GM12865 (cell line): ENCODE data around the gene RYR3.
A peak's percentile ranks its signal among the peaks of the same experiment; 100 is the strongest.

Experiments
- DNase-seq: peaks from one replicate; pipeline ENCODE4 v3.0.0; 2010; ENCODE audit warnings: low read depth
- H3K4me3 ChIP-seq: 2 replicates; pipeline ENCODE4 v1.5.1; 2011; ENCODE audit warnings: mild to moderate bottlenecking, low read depth, low read length, control low read depth
- CTCF ChIP-seq: IDR thresholded peaks from 2 replicates; pipeline ENCODE4 v1.5.1; 2011; ENCODE audit warnings: low read length, control low read depth, low read depth, inconsistent platforms; ENCODE audit not compliant: insufficient read depth; ENCODE audit errors: missing control alignments

RYR3 gene

GRCh38 chr15:33304924-33305323 is 5.8 kb upstream of the RYR3 start:
- DNase-seq, result no peak
- no peak for TF ChIP-seq CTCF
- H3K4me3 ChIP-seq, result no peak overlapping the region

- peak; percentile 70 for DNase-seq
- no peak overlapping the region for H3K4me3 ChIP-seq
- TF ChIP-seq CTCF, result peak; percentile 47
These were observed 1.0 kb upstream of the RYR3 start for GRCh38 chr15:33309602-33310276.

DNA sequence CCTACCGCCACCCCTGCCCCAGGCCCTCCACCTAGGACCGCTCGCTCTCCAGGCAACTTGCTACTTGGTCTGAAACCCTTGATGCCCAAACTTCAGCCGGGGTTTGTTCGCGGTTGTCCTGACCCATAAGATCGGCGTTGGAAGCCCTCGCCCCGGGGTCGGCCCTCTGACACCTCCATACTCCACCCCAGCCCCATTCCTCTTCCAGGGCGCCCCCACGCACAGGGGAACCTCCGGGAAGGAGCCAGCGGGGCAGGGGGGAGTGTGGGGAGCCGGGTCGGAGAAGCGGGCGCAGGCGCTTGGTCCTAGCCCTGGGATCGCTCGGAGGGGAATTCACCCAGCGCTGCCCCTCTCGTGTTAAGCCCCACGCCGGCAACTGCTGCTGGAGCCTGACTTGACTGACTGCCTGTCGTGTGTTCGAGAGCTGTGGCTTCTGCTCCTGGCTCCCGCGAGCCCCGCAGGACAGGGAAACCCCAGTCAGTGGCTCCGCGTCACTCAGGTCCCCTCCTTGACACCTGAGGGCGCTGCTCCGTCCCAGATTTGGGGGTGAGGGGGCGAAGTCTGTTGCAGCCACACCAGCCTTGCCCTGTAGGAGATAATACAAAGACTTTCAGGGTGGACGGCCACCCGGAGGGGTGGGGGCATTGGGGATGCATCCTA is 675 bp downstream of the RYR3 start:
- H3K4me3 ChIP-seq, result no peak overlapping the region
- DNase-seq, result no peak
- TF ChIP-seq CTCF, result no peak

GRCh38 chr15:33313491-33313890 is 2.7 kb downstream of the RYR3 start:
- no peak for DNase-seq
- no peak overlapping the region for H3K4me3 ChIP-seq
- TF ChIP-seq CTCF, result no peak

DNA sequence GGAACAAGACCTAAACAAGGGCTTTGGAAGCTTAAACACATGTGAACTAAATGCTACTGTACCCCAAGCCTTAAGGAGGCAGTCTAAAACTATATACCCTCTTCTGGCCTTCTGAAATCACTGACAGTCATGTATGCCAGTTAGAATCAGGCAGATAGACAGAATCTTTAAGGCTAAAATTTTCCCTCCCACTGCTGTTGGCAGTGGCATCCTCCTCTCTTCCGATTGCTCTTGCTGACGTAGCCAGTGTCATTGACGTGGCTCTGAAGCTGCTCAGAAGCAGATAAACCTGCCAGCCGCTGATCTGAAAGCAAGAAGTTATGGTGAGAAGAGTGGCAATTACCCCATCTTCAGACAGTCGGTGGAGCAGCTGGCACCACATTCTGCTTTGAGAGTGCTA is 3.3 kb downstream of the RYR3 start:
- H3K4me3 ChIP-seq, result no peak overlapping the region
- no peak for TF ChIP-seq CTCF
- DNase-seq, result no peak

- TF ChIP-seq CTCF, result no peak
- H3K4me3 ChIP-seq, result no peak overlapping the region
- DNase-seq, result no peak
These were observed 4.3 kb downstream of the RYR3 start for GRCh38 chr15:33315044-33315443.

- H3K4me3 ChIP-seq, result no peak overlapping the region
- DNase-seq, result no peak
- TF ChIP-seq CTCF, result no peak
These were observed 7.1 kb downstream of the RYR3 start for GRCh38 chr15:33317896-33318295.
